H1 (cell line): ENCODE data around the gene ANAPC7. TPM values are rescaled to one million over a fixed set of nuclear protein-coding genes. Genes with fewer than 3 reads are reported as not detected.
"Not testable (repeated sequence)": the region's sequence is repeated elsewhere in the genome, so short reads cannot be mapped to it uniquely, and the experiment has no call there.

ENCODE experiments used
- CTCF ChIA-PET: fragments of 300-600 bp; sonication (Branson Sonifier 250); formaldehyde crosslinking; loops from one replicate; lab custom pipeline; 2021; ENCODE audit not compliant: partially characterized antibody; lab: Charles Lee
- POLR2A ChIA-PET: fragments of 300-600 bp; sonication (Branson Sonifier 250); formaldehyde crosslinking; loops from one replicate; lab custom pipeline; 2021; ENCODE audit warnings: inconsistent platforms; ENCODE audit not compliant: partially characterized antibody; lab: Charles Lee
- DNase-seq, 2 experiments: peaks; one replicate each; pipeline versions ENCODE4 v3.0.0 to v3.0.0-alpha.2; 2010 to 2022; ENCODE audit warnings: low spot score in 2 of 2, low read depth in 1 of 2, mixed read lengths in 1 of 2
- FAIRE-seq: peaks from 2 replicates; lab custom pipeline; 2011; peaks lifted over from hg19 to GRCh38; lab: Jason Lieb, UNC
- H2AFZ ChIP-seq: 2 replicates; pipeline ENCODE4 v1.8.1; 2012; ENCODE audit warnings: low read length, inconsistent platforms
- H2AK5ac ChIP-seq: 2 replicates; pipeline ENCODE4 v1.6.1; 2013; ENCODE audit warnings: low read depth, low read length
- H2BK120ac ChIP-seq: replicated peaks from 2 replicates; pipeline ENCODE3; 2013; ENCODE audit warnings: low read depth, low read length, inconsistent platforms
- H2BK12ac ChIP-seq: 2 replicates; pipeline ENCODE4 v1.6.1; 2013; ENCODE audit warnings: low read depth, low read length
- H2BK15ac ChIP-seq: 2 replicates; pipeline ENCODE4 v1.6.1; 2013; ENCODE audit warnings: low read length
- H2BK20ac ChIP-seq: 2 replicates; pipeline ENCODE4 v1.6.1; 2013; ENCODE audit warnings: low read length
- H2BK5ac ChIP-seq: 2 replicates; pipeline ENCODE4 v1.6.1; 2013; ENCODE audit warnings: low read depth, low read length
- H3K14ac ChIP-seq: 2 replicates; pipeline ENCODE4 v1.6.1; 2013; ENCODE audit warnings: inconsistent platforms; ENCODE audit not compliant: insufficient read length
- H3K18ac ChIP-seq: 2 replicates; pipeline ENCODE4 v1.6.1; 2013; ENCODE audit warnings: low read length; ENCODE audit errors: extremely low read depth
- H3K23ac ChIP-seq: 2 replicates; pipeline ENCODE4 v1.6.1; 2013; ENCODE audit warnings: inconsistent platforms; ENCODE audit not compliant: insufficient read length
- H3K23me2 ChIP-seq: 2 replicates; pipeline ENCODE4 v1.6.1; 2013; ENCODE audit warnings: low read depth, low read length
- H3K27ac ChIP-seq: 2 replicates; pipeline ENCODE4 v1.6.1; 2011; ENCODE audit warnings: low read depth, low read length, inconsistent platforms
- H3K27me3 ChIP-seq, 4 experiments: replicated peaks in 1 of 4; 1 replicate in 1 of 4; 2 replicates in 3 of 4; pipeline versions ENCODE4 v1.6.1 to v1.8.1; 2011 to 2013; ENCODE audit warnings: low read length in 3 of 4, mild to moderate bottlenecking in 3 of 4, inconsistent platforms in 2 of 4, mixed read lengths in 2 of 4, moderate library complexity in 1 of 4; ENCODE audit not compliant: control insufficient read depth in 3 of 4, insufficient read depth in 3 of 4; ENCODE audit errors: extremely low read depth in 1 of 4
- H3K36me3 ChIP-seq, 4 experiments: 2 replicates each; pipeline versions ENCODE4 v1.6.1 to v1.8.1; 2011 to 2013; ENCODE audit warnings: mild to moderate bottlenecking in 4 of 4, low read length in 3 of 4, moderate library complexity in 2 of 4, control low read depth in 1 of 4, inconsistent platforms in 1 of 4; ENCODE audit not compliant: insufficient read depth in 4 of 4, control insufficient read depth in 2 of 4
- H3K4ac ChIP-seq: replicated peaks from 2 replicates; pipeline ENCODE3; 2013; ENCODE audit warnings: low read length, low read depth, mixed read lengths, inconsistent platforms; ENCODE audit not compliant: insufficient read length
- H3K4me1 ChIP-seq, 4 experiments: replicated peaks in 1 of 4; 1 replicate in 1 of 4; 2 replicates in 3 of 4; pipeline versions ENCODE4 v1.6.1 to v1.8.1; 2011 to 2013; ENCODE audit warnings: low read length in 3 of 4, inconsistent platforms in 2 of 4, mixed read lengths in 1 of 4; ENCODE audit not compliant: insufficient read depth in 4 of 4, control insufficient read depth in 3 of 4
- H3K4me2 ChIP-seq, 2 experiments: 2 replicates each; pipeline versions ENCODE4 v1.6.1 to v1.8.1; 2011 to 2013; ENCODE audit warnings: low read depth in 2 of 2, low read length in 2 of 2, control low read depth in 1 of 2, inconsistent platforms in 1 of 2, mild to moderate bottlenecking in 1 of 2; ENCODE audit not compliant: insufficient read depth in 1 of 2
- H3K4me3 ChIP-seq, 4 experiments: fragments of 200-600, 300-600 bp in 1 of 4; sonication (generic), shearing (Covaris generic), sonication (Bioruptor Twin) in 1 of 4; 2 replicates each; pipeline versions ENCODE4 v1.5.1 to v1.8.1; 2011 to 2016; ENCODE audit warnings: low read length in 4 of 4, low read depth in 3 of 4, control low read depth in 2 of 4, inconsistent platforms in 2 of 4, mild to moderate bottlenecking in 2 of 4, mixed read lengths in 1 of 4, moderate library complexity in 1 of 4; ENCODE audit not compliant: insufficient read depth in 2 of 4; ENCODE audit errors: extremely low read depth in 1 of 4
- H3K56ac ChIP-seq: replicated peaks from 2 replicates; pipeline ENCODE3; 2013; ENCODE audit warnings: low read depth, mild to moderate bottlenecking, mixed read lengths, low read length, inconsistent platforms; ENCODE audit not compliant: insufficient read length
- H3K79me1 ChIP-seq: 2 replicates; pipeline ENCODE4 v1.6.1; 2013; ENCODE audit warnings: low read depth, low read length, control low read depth
- H3K79me2 ChIP-seq, 2 experiments: 2 replicates each; pipeline versions ENCODE4 v1.6.1 to v1.8.1; 2012 to 2013; ENCODE audit warnings: low read length in 2 of 2, mild to moderate bottlenecking in 2 of 2, inconsistent platforms in 1 of 2; ENCODE audit not compliant: insufficient read depth in 2 of 2, control insufficient read depth in 1 of 2
- H3K9ac ChIP-seq, 4 experiments: replicated peaks in 1 of 4; 1 replicate in 1 of 4; 2 replicates in 3 of 4; pipeline versions ENCODE4 v1.6.1 to v1.8.1; 2011 to 2013; ENCODE audit warnings: low read depth in 3 of 4, low read length in 3 of 4, control low read depth in 2 of 4, mild to moderate bottlenecking in 2 of 4, moderate library complexity in 2 of 4, inconsistent platforms in 1 of 4; ENCODE audit errors: extremely low read depth in 1 of 4
- H3K9me3 ChIP-seq, 2 experiments: 2 replicates each; pipeline versions ENCODE4 v1.6.1 to v1.8.1; 2012 to 2013; ENCODE audit warnings: mild to moderate bottlenecking in 2 of 2, moderate library complexity in 2 of 2, control low read depth in 1 of 2, inconsistent platforms in 1 of 2, low read depth in 1 of 2, low read length in 1 of 2, mixed read lengths in 1 of 2; ENCODE audit not compliant: insufficient read depth in 2 of 2
- H4K20me1 ChIP-seq, 2 experiments: replicated peaks in 1 of 2; 2 replicates each; pipeline versions ENCODE3 to v1.8.1; 2011 to 2013; ENCODE audit warnings: inconsistent platforms in 2 of 2, low read length in 2 of 2, mild to moderate bottlenecking in 1 of 2; ENCODE audit not compliant: insufficient read depth in 2 of 2, control insufficient read depth in 1 of 2
- H4K5ac ChIP-seq: 2 replicates; pipeline ENCODE4 v1.6.1; 2013; ENCODE audit warnings: low read length, low read depth, mixed read lengths, inconsistent platforms; ENCODE audit not compliant: insufficient read length
- H4K8ac ChIP-seq: 2 replicates; pipeline ENCODE4 v1.8.0; 2013; ENCODE audit warnings: mild to moderate bottlenecking, moderate library complexity, low read length, inconsistent platforms; ENCODE audit not compliant: insufficient read depth; ENCODE audit errors: extremely low read depth
- H4K91ac ChIP-seq: replicated peaks from 2 replicates; pipeline ENCODE3; 2013; ENCODE audit warnings: low read length, mixed read lengths, inconsistent platforms; ENCODE audit not compliant: insufficient read length
- WGBS, 2 experiments: shearing (Covaris generic) in 1 of 2; methylation state at CpG; one replicate each; pipeline versions ENCODE4 v1.1.6 to v1.1.7; 2013 to 2015; ENCODE audit warnings: low lambda C conversion rate in 2 of 2, mixed read lengths in 2 of 2, inconsistent platforms in 1 of 2, low coverage in 1 of 2, missing lambda C conversion rate in 1 of 2; ENCODE audit not compliant: insufficient replicate concordance in 2 of 2, insufficient coverage in 1 of 2, insufficient read length in 1 of 2; ENCODE audit errors: extremely low coverage in 1 of 2, missing lambda C conversion rate in 1 of 2; 5-methylcytosine and 5-hydroxymethylcytosine counted together
- polyA plus RNA-seq, 7 experiments: library from polyadenylated mRNA; depleted of rRNA in 3 of 7; stranded (reverse) in 5 of 7; unstranded in 2 of 7; fragments of >200 nt in 5 of 7; fragments of 200-250 nt in 2 of 7; gene quantifications; 1 replicate in 5 of 7; 2 replicates in 1 of 7; 4 replicates in 1 of 7; pipeline versions ENCODE4 v1.2.1 to v1.2.3, GENCODE V29; 2011 to 2013; ENCODE audit warnings: missing spikeins in 2 of 7, mixed read lengths in 2 of 7
- total RNA-seq: library from RNA; stranded (reverse); fragmentation: NEBNext Ultra II Directional; extraction: Animal tissue kit (Norgen Biotek cat#: 25700); gene quantifications from 2 replicates; pipeline ENCODE4 v1.2.1, GENCODE V29; 2021

ANAPC7 gene
- total and polyA plus RNA-seq, 2 of the 8 experiments (the other 6 are each of a cell fraction or from before 2014, with no cell fraction given): 72.8 to 105 TPM

DNA sequence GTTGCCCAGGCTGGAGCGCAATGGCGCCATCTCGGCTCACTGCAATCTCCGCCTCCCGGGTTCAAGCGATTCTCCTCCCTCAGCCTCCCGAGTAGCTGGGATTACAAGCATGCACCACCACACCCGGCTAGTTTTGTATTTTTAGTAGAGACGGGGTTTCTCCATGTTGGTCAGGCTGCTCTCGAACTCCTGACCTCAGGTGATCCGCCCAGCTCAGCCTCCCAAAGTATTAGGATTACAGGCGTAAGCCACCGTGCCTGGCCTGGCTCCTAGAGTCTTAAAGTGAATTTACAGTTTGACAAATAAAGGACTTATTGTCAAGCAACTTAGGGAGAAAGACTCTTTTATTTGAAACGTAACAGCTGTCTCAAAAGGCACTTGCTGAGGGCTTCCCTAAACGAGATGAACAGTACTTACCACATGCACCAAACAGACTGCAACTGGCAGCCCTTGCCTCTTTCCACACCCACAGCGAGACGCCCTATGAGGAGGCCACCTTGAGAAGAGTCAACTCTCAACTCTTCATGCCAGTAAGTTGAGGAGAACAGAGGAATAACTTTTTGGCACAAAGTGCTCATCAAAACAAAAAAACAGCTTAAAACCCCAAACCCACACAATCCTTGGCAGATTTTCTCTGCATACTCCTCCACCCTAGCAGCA is 25.2 kb downstream of the ANAPC7 start:
- not testable (repeated sequence) for H3K27me3 ChIP-seq, H3K27ac ChIP-seq, DNase-seq, H2BK120ac ChIP-seq, H4K5ac ChIP-seq, H2BK5ac ChIP-seq, H3K4me1 ChIP-seq, H3K4ac ChIP-seq, FAIRE-seq, H3K9ac ChIP-seq, H3K79me1 ChIP-seq, H3K9me3 ChIP-seq, H3K79me2 ChIP-seq, H2BK20ac ChIP-seq, H3K56ac ChIP-seq, H3K23ac ChIP-seq, H3K4me2 ChIP-seq, H3K4me3 ChIP-seq, H3K14ac ChIP-seq, H4K91ac ChIP-seq, H3K23me2 ChIP-seq, H2BK12ac ChIP-seq, H2AK5ac ChIP-seq, H2AFZ ChIP-seq, H4K8ac ChIP-seq, H3K18ac ChIP-seq, H2BK15ac ChIP-seq
- Histone ChIP-seq H4K20me1 (peaks cover 0 to 10% of the 10 kb centered on the region in 2 experiments), H3K36me3 (peaks cover 50 to 92% (median 84%) of the 10 kb centered on the region in 4 experiments)
- WGBS, 2 experiments: 93% methylated on average over 16 of the region's 17 CpGs; no CpG with 5 or more reads in 1 of the 2 experiments
- ChIA-PET CTCF (interaction anchor here (1.0 to 2.2 kb wide), 2 partner anchors 9 to 53 kb away, joined by 3 to 9 read pairs; no protein-coding TSS in a partner anchor), POLR2A (interaction anchor here (0.6 to 3.6 kb wide), 4 partner anchors 11 to 96 kb away, joined by 3 to 17 read pairs (median 6); no protein-coding TSS in a partner anchor)
